ENCODE data around the gene TNFAIP8L2.

TNFAIP8L2 gene

DNA sequence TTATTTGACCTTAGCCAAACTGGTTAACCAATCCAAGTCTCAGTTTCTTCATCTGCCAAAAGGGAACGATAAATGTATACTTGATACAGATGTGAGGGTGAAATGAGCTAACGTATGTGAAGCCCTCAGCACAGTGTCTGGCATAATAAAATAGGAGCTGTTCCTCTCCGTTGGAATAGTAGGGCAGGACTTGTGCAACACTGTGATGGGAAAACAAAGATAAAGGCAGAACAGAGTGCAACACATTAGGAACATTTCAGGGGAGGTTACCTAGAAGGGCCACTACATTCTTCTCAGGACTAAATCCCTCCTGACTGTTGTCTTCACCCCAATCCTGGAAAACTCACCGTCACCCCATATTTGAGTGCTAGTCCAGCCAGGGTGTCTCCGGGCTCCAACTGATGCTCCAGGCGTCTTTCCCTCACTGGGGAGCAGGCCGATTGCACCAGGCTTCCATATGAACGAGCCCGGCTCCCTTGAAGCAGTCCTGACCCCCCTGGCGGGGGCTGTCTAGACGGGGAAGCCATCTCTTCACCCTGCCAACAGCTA lies 8.4 kb downstream of the TNFAIP8L2 start:
- H3K36me3 ChIP-seq (ENCODE audit: control insufficient read depth in 5 of 5, insufficient read depth in 5 of 5, low read length in 5 of 5), result peaks cover 0 to 37% (median 28%) of the 10 kb centered on the region in 5 donors
- H3K9ac ChIP-seq (ENCODE audit: low read length in 5 of 5), result peak overlapping the region; percentile 82 to 96 (median 91)
- no peaks in the 10 kb centered on the region for H3K27me3 ChIP-seq (ENCODE audit: control insufficient read depth in 5 of 5, insufficient read depth in 4 of 5, low read length in 5 of 5)
- H3K9me3 ChIP-seq (ENCODE audit: control insufficient read depth in 5 of 5, low read length in 5 of 5), result no peaks in the 10 kb centered on the region
- peak overlapping the region; percentile 86 for H3K27ac ChIP-seq (ENCODE audit: low read depth, low read length)
- peaks cover 7 to 40% (median 35%) of the 10 kb centered on the region in 5 donors for H3K4me1 ChIP-seq (ENCODE audit: control insufficient read depth in 5 of 5, insufficient read depth in 5 of 5, low read length in 5 of 5)
- H3K4me3 ChIP-seq (ENCODE audit: low read depth in 1 of 5, low read length in 5 of 5), result peak overlapping the region; percentile 88 to 99 (median 94)

DNA sequence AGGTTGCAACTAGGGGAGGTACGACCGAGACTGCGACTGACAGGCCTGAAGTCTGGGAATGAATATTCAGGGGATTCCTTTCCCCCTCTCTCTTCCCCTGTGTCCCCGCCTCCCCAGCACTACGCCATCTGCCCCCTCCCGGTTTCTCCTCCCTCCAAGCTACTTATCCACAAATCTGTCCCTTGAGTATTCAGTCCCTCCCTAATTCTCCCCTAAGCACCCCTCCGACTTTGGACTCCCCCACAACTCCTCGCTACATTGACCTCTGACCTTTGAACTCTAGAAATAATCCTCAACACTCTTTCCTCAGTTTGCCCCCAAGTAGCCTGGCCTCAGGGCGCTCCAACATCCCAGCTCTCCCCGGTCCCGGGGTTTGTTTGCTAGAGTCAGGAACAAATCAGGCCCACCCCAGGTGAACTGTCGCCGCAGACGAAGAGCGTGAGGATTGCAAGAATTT lies 8.9 kb downstream of the TNFAIP8L2 start:
- H3K4me1 ChIP-seq (ENCODE audit: control insufficient read depth in 5 of 5, insufficient read depth in 5 of 5, low read length in 5 of 5), result peaks cover 7 to 36% (median 33%) of the 10 kb centered on the region in 5 donors

DNA sequence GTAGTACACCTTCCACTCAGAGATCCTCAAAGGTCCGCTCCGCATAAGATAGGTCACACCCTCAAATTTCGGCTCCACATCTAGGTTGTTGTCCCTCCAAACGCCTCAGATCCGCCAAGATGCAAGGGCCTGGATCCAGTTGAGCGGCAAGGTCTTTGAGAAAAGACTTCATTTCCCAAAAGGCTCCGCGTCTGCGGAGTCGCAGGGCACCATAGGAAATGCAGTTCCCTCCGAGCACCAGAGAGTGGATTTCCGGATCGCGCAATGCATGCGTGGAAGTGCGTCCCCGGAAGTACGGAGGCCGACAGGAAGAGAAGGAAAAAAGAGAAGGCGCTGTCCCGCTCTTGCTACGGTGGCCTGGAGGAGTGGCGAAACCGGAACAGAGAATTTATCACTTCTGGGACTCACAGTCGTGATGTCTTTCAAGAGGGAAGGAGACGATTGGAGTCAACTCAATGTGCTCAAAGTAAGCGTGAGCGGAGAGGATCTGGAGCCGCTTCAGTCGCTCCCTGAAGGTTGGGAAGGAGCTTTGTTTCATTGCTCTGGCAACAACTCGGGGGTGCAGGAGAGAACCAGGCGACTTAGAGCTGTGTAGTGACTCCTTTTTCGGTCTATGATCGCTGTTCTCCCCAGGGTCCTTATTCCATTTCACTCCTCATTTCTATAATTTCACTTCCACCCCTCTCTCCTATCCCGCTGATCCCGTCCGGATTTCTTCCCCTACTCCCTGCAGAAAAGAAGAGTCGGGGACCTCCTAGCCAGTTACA lies 9.5 kb downstream of the TNFAIP8L2 start, which contains the start of the genes LYSMD1 and SCNM1:
TSS of gene LYSMD1 (minus strand) at position 165 of the 767 bp plus-strand sequence. CDS start 644 bp downstream, outside the sequence.
TSS of gene SCNM1 (plus strand) at position 407 of the 767 bp plus-strand sequence. CDS start at position 416, 9 bp downstream.
- H3K27ac ChIP-seq (ENCODE audit: low read depth, low read length), result peak within 1 kb of the TSS; percentile 86
- H3K9ac ChIP-seq (ENCODE audit: low read length in 5 of 5), result peak within 1 kb of the TSS; percentile 82 to 96 (median 91)
- peaks cover 5 to 31% (median 29%) of the 10 kb centered on the region in 5 donors for H3K4me1 ChIP-seq (ENCODE audit: control insufficient read depth in 5 of 5, insufficient read depth in 5 of 5, low read length in 5 of 5)
- H3K27me3 ChIP-seq (ENCODE audit: control insufficient read depth in 5 of 5, insufficient read depth in 4 of 5, low read length in 5 of 5), result no peaks in the 10 kb centered on the region
- H3K4me3 ChIP-seq (ENCODE audit: low read depth in 1 of 5, low read length in 5 of 5), result peak within 1 kb of the TSS; percentile 88 to 99 (median 94)
- no peaks in the 10 kb centered on the region for H3K9me3 ChIP-seq (ENCODE audit: control insufficient read depth in 5 of 5, low read length in 5 of 5)
- peaks cover 0 to 38% (median 32%) of the 10 kb centered on the region in 5 donors for H3K36me3 ChIP-seq (ENCODE audit: control insufficient read depth in 5 of 5, insufficient read depth in 5 of 5, low read length in 5 of 5)

More for the DNA sequence above, 8.9 kb downstream of the TNFAIP8L2 start:
- Histone ChIP-seq H3K4me3 (ENCODE audit: low read depth in 1 of 5, low read length in 5 of 5) (peak overlapping the region; percentile 88 to 99 (median 94)), H3K27me3 (ENCODE audit: control insufficient read depth in 5 of 5, insufficient read depth in 4 of 5, low read length in 5 of 5) (no peaks in the 10 kb centered on the region), H3K9ac (ENCODE audit: low read length in 5 of 5) (peak overlapping the region; percentile 82 to 96 (median 91)), H3K9me3 (ENCODE audit: control insufficient read depth in 5 of 5, low read length in 5 of 5) (no peaks in the 10 kb centered on the region), H3K27ac (ENCODE audit: low read depth, low read length) (peak overlapping the region; percentile 86), H3K36me3 (ENCODE audit: control insufficient read depth in 5 of 5, insufficient read depth in 5 of 5, low read length in 5 of 5) (peaks cover 0 to 39% (median 32%) of the 10 kb centered on the region in 5 donors)

DNA sequence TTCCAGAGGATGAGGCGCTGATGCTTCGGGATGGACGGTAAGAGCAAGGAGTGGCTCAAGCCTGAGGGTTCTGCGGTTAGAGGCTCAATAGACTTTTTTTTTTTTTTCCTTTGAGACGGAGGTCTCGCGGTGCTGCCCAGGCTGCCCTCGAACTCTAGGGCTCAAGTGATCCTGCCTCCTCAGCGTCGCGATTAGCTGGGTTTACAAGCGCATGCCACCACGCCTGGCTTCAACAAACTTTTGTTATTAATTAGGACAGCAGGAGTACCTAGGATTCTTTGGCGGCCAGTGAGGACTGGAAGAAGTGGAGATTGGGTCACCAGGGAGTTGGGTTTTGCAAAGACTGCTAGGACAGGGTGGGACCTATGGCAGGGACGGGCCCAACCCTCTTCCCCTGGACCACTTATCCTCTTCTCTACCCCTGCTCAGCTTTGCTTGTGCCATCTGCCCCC lies 10.1 kb downstream of the TNFAIP8L2 start:
- H3K4me1 ChIP-seq (ENCODE audit: control insufficient read depth in 5 of 5, insufficient read depth in 5 of 5, low read length in 5 of 5), result peaks cover 5 to 31% (median 29%) of the 10 kb centered on the region in 5 donors
- H3K27me3 ChIP-seq (ENCODE audit: control insufficient read depth in 5 of 5, insufficient read depth in 4 of 5, low read length in 5 of 5), result no peaks in the 10 kb centered on the region
- H3K4me3 ChIP-seq (ENCODE audit: low read depth in 1 of 5, low read length in 5 of 5), result peak overlapping the region; percentile 88 to 99 (median 94)
- no peaks in the 10 kb centered on the region for H3K9me3 ChIP-seq (ENCODE audit: control insufficient read depth in 5 of 5, low read length in 5 of 5)
- H3K9ac ChIP-seq (ENCODE audit: low read length in 5 of 5), result peak overlapping the region; percentile 49 to 96 (median 91)
- peaks cover 0 to 41% (median 34%) of the 10 kb centered on the region in 5 donors for H3K36me3 ChIP-seq (ENCODE audit: control insufficient read depth in 5 of 5, insufficient read depth in 5 of 5, low read length in 5 of 5)
- H3K27ac ChIP-seq (ENCODE audit: low read depth, low read length), result peak overlapping the region; percentile 86

DNA sequence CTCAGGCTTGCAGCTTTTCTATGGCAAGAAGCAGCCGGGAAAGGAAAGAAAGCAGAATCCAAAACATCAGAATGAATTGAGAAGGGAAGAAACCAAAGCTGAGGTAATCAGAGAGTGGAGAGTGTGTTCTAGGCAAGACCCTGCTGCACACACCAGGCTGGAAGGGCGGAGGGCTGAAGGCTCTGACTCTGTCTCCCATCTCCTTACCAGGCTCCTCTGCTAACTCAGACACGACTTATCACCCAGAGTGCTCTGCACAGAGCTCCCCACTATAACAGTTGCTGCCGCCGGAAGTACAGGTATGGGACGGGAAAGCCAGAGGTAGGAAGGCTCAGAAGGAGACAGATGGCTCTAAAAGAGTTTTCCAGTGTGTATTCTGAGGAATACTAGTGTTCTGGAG lies 10.7 kb downstream of the TNFAIP8L2 start:
- Histone ChIP-seq H3K9me3 (ENCODE audit: control insufficient read depth in 5 of 5, low read length in 5 of 5) (no peaks in the 10 kb centered on the region), H3K27ac (ENCODE audit: low read depth, low read length) (no peak overlapping the region), H3K4me1 (ENCODE audit: control insufficient read depth in 5 of 5, insufficient read depth in 5 of 5, low read length in 5 of 5) (peaks cover 5 to 31% (median 29%) of the 10 kb centered on the region in 5 donors), H3K36me3 (ENCODE audit: control insufficient read depth in 5 of 5, insufficient read depth in 5 of 5, low read length in 5 of 5) (peaks cover 0 to 42% (median 31%) of the 10 kb centered on the region in 5 donors), H3K4me3 (ENCODE audit: low read depth in 1 of 5, low read length in 5 of 5) (peak overlapping the region in 4 of 5 donors; percentile 88 to 99 (median 94)), H3K9ac (ENCODE audit: low read length in 5 of 5) (peak overlapping the region in 4 of 5 donors; percentile 86 to 96 (median 92)), H3K27me3 (ENCODE audit: control insufficient read depth in 5 of 5, insufficient read depth in 4 of 5, low read length in 5 of 5) (no peaks in the 10 kb centered on the region)

DNA sequence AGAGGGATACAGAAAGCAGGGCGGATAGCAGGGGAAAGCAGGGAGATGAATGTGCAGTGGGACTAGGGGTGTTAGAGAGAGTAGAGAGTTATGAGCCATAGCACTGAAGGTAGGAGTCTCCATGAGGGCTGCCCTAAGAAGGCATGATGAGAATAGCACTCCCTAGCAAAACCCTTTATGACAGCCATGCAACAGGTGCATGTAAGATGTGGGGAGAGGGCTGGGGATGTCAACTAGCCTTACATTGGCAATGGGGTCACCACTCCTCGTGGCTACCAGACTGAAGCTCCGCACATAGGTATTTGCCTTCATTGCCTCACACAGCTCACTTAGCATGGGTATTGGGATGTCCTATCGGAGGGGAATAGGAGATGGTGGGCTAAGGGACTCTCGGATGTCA lies 14.7 kb downstream of the TNFAIP8L2 start:
- Histone ChIP-seq H3K27ac (ENCODE audit: low read depth, low read length) (no peak overlapping the region), H3K9ac (ENCODE audit: low read length in 5 of 5) (no peak overlapping the region), H3K36me3 (ENCODE audit: control insufficient read depth in 5 of 5, insufficient read depth in 5 of 5, low read length in 5 of 5) (peaks cover under 1 to 68% (median 55%) of the 10 kb centered on the region in 5 donors), H3K9me3 (ENCODE audit: control insufficient read depth in 5 of 5, low read length in 5 of 5) (no peaks in the 10 kb centered on the region), H3K4me3 (ENCODE audit: low read depth in 1 of 5, low read length in 5 of 5) (no peak overlapping the region), H3K4me1 (ENCODE audit: control insufficient read depth in 5 of 5, insufficient read depth in 5 of 5, low read length in 5 of 5) (peaks cover 5 to 26% (median 23%) of the 10 kb centered on the region in 5 donors), H3K27me3 (ENCODE audit: control insufficient read depth in 5 of 5, insufficient read depth in 4 of 5, low read length in 5 of 5) (no peaks in the 10 kb centered on the region)

DNA sequence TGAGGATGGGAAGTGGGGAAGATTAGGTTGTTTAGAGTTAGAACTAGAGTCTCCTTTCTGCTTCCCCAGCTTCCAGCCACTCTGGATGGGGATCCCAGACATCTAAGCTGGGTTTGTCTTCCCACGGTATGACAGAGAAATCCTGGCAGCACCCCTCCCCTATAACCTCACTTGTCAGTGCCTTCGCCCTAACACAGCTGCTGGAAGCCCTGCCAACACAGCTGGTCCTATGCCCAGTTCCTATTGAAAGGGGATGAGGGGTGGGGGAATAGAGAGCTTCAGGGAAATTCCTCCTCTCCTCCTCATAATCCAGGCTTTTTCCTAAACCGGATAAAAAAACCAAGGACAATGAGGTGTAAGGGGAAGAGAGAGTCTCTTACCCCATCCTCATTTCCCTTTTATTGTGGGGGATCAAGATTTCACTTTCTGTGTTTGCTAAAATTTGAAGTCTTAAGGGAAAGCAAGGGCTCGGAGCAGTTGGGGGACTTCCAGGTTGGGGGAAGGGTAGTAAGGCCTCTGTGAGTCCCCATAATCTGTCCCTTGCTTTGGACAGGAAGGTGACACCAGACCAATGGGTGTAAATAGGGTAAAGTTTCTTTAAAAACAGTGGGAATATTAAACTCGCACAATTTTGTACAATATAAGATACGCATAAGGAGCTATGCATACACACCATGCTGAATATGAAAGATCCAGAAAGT lies 18.7 kb downstream of the TNFAIP8L2 start:
- H3K4me3 ChIP-seq (ENCODE audit: low read depth in 1 of 5, low read length in 5 of 5), result no peak overlapping the region
- H3K36me3 ChIP-seq (ENCODE audit: control insufficient read depth in 5 of 5, insufficient read depth in 5 of 5, low read length in 5 of 5), result peaks cover 7 to 83% (median 70%) of the 10 kb centered on the region in 5 donors
- H3K9me3 ChIP-seq (ENCODE audit: control insufficient read depth in 5 of 5, low read length in 5 of 5), result no peaks in the 10 kb centered on the region
- peaks cover 0 to 14% (median 12%) of the 10 kb centered on the region in 5 donors for H3K4me1 ChIP-seq (ENCODE audit: control insufficient read depth in 5 of 5, insufficient read depth in 5 of 5, low read length in 5 of 5)
- H3K9ac ChIP-seq (ENCODE audit: low read length in 5 of 5), result peak overlapping the region in 4 of 5 donors; percentile 1 to 44 (median 30)
- peak overlapping the region; percentile 54 for H3K27ac ChIP-seq (ENCODE audit: low read depth, low read length)
- H3K27me3 ChIP-seq (ENCODE audit: control insufficient read depth in 5 of 5, insufficient read depth in 4 of 5, low read length in 5 of 5), result no peaks in the 10 kb centered on the region

DNA sequence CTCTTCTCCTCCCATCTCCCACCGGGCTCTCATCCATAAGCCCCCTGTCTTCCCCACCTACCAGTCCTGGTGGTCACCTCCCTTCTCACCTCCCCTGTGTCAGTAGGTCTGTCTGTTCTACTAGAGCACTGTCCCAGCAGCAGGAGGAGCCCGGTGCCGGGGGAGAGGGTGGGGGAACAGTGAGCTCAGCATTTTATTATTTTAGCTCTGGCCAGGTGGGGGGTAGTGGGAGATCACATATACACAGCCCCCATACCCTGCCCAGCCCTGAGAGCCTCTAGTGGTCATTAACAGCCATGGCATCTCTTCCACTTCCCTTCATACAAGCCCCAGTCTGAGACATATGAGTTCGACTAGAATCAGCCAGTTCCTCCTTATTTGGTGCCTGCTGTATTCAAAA lies 19.4 kb downstream of the TNFAIP8L2 start, which contains the start of gene TMOD4:
TSS of gene TMOD4 (minus strand) at position 119 of the 400 bp plus-strand sequence. CDS start 1,106 bp downstream, outside the sequence.
- Histone ChIP-seq H3K9ac (ENCODE audit: low read length in 5 of 5) (peak within 1 kb of the TSS in 4 of 5 donors; percentile 1 to 44 (median 30)), H3K27me3 (ENCODE audit: control insufficient read depth in 5 of 5, insufficient read depth in 4 of 5, low read length in 5 of 5) (no peaks in the 10 kb centered on the region), H3K4me3 (ENCODE audit: low read depth in 1 of 5, low read length in 5 of 5) (no peak within 1 kb of the TSS), H3K4me1 (ENCODE audit: control insufficient read depth in 5 of 5, insufficient read depth in 5 of 5, low read length in 5 of 5) (peaks cover 0 to 14% (median 12%) of the 10 kb centered on the region in 5 donors), H3K36me3 (ENCODE audit: control insufficient read depth in 5 of 5, insufficient read depth in 5 of 5, low read length in 5 of 5) (peaks cover 7 to 83% (median 70%) of the 10 kb centered on the region in 5 donors), H3K9me3 (ENCODE audit: control insufficient read depth in 5 of 5, low read length in 5 of 5) (no peaks in the 10 kb centered on the region), H3K27ac (ENCODE audit: low read depth, low read length) (peak within 1 kb of the TSS; percentile 54)

DNA sequence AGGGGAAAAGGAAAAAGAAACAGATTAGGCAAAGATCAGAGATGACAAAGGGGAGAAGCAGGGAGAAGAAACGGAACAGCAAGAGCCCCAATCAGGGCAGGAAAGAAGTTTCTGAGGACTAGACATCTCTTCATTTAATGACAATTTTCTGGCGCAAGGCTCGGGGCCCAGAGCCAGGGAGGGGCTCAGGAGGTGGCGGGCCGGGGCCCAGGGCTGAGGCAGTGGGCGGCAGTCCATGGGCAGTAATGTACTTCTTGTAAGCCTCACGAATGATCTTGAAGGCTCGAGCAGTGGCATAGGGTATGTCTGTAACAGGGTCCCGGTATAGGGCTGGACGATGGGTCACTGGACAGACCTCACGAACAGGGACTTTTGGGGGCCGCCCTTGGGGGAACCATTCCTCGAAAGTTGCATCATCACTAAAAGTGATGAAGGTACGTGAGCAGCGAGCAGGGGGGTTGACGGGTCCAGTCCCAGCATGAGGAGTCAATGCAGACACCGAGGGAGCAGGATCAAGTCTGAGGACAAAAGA lies 20.1 kb downstream of the TNFAIP8L2 start:
- H3K4me3 ChIP-seq (ENCODE audit: low read depth in 1 of 5, low read length in 5 of 5), result no peak overlapping the region
- no peak overlapping the region for H3K27ac ChIP-seq (ENCODE audit: low read depth, low read length)
- no peaks in the 10 kb centered on the region for H3K27me3 ChIP-seq (ENCODE audit: control insufficient read depth in 5 of 5, insufficient read depth in 4 of 5, low read length in 5 of 5)
- H3K36me3 ChIP-seq (ENCODE audit: control insufficient read depth in 5 of 5, insufficient read depth in 5 of 5, low read length in 5 of 5), result peaks cover 9 to 83% (median 72%) of the 10 kb centered on the region in 5 donors
- H3K9me3 ChIP-seq (ENCODE audit: control insufficient read depth in 5 of 5, low read length in 5 of 5), result no peaks in the 10 kb centered on the region
- H3K4me1 ChIP-seq (ENCODE audit: control insufficient read depth in 5 of 5, insufficient read depth in 5 of 5, low read length in 5 of 5), result peaks cover 0 to 14% (median 12%) of the 10 kb centered on the region in 5 donors
- no peak overlapping the region for H3K9ac ChIP-seq (ENCODE audit: low read length in 5 of 5)
